IMR-90 (cell line): ENCODE measurements around the gene YKT6. TPM values are rescaled to one million over a fixed set of nuclear protein-coding genes. Genes with fewer than 3 reads are reported as not detected.

Source experiments
- ATAC-seq: fragments of 200-7000 bp; cut with Tn5 transposase; 2 replicates; pipeline ENCODE4 v1.9.1; 2020; ENCODE audit warnings: low read depth, mild to moderate bottlenecking, moderate library complexity
- BruUV-seq: library from RNA; stranded (reverse); fragments of 400-500 nt; replicated peaks from 2 replicates; lab custom pipeline; 2021; lab: Mats Ljungman, UMichigan
- CTCF ChIA-PET: fragments of 300-600 bp; formaldehyde crosslinking; extraction: SDS; loops from one replicate; lab custom pipeline; 2021; ENCODE audit warnings: antibody characterized with exemption; lab: Yijun Ruan, JAX
- POLR2A ChIA-PET: fragments of 300-600 bp; sonication (Branson Sonifier 250); formaldehyde crosslinking; loops from one replicate; lab custom pipeline; 2022; ENCODE audit warnings: antibody characterized with exemption; ENCODE audit not compliant: unreplicated experiment; lab: Charles Lee
- DNase-seq: peaks from one replicate; pipeline ENCODE4 v3.0.0; 2013
- H2AFZ ChIP-seq: replicated peaks from 2 replicates; pipeline ENCODE3; 2013; ENCODE audit warnings: low read length, mild to moderate bottlenecking; ENCODE audit not compliant: poor library complexity
- H2AK5ac ChIP-seq: 2 replicates; pipeline ENCODE4 v1.6.1; 2013; ENCODE audit warnings: low read depth, low read length, inconsistent platforms
- H2AK9ac ChIP-seq: replicated peaks from 2 replicates; pipeline ENCODE3; 2013; ENCODE audit warnings: mild to moderate bottlenecking, low read depth, low read length, moderate library complexity; ENCODE audit not compliant: poor library complexity
- H2BK120ac ChIP-seq: 2 replicates; pipeline ENCODE4 v1.6.1; 2013; ENCODE audit warnings: low read depth, low read length, inconsistent platforms
- H2BK15ac ChIP-seq: 3 replicates; pipeline ENCODE4 v1.6.1; 2013; ENCODE audit warnings: low read depth, low read length, inconsistent platforms
- H2BK20ac ChIP-seq: 2 replicates; pipeline ENCODE4 v1.6.1; 2013; ENCODE audit warnings: low read depth, mild to moderate bottlenecking, inconsistent platforms, low read length, moderate library complexity
- H2BK5ac ChIP-seq: 2 replicates; pipeline ENCODE4 v1.6.1; 2013; ENCODE audit warnings: mild to moderate bottlenecking, low read depth, low read length, inconsistent platforms; ENCODE audit not compliant: poor library complexity, severe bottlenecking
- H3K14ac ChIP-seq: replicated peaks from 2 replicates; pipeline ENCODE4 v1.6.1; 2013; ENCODE audit warnings: low read depth, low read length, inconsistent platforms
- H3K18ac ChIP-seq: 2 replicates; pipeline ENCODE4 v1.6.1; 2013; ENCODE audit warnings: low read depth, low read length, control low read depth
- H3K23ac ChIP-seq: 2 replicates; pipeline ENCODE4 v1.6.1; 2013; ENCODE audit warnings: low read depth, low read length, inconsistent platforms
- H3K27ac ChIP-seq: 2 replicates; pipeline ENCODE4 v1.5.1; 2013; ENCODE audit warnings: mild to moderate bottlenecking, control low read depth, low read length; ENCODE audit not compliant: insufficient read depth
- H3K27me3 ChIP-seq: 2 replicates; pipeline ENCODE4 v1.6.1; 2013; ENCODE audit warnings: low read length; ENCODE audit not compliant: control insufficient read depth, insufficient read depth
- H3K36me3 ChIP-seq: 2 replicates; pipeline ENCODE4 v1.6.1; 2013; ENCODE audit warnings: low read length, mixed read lengths; ENCODE audit not compliant: control insufficient read depth, insufficient read depth
- H3K4ac ChIP-seq: 2 replicates; pipeline ENCODE4 v1.6.1; 2013; ENCODE audit warnings: low read depth, low read length, inconsistent platforms
- H3K4me1 ChIP-seq: 2 replicates; pipeline ENCODE4 v1.6.1; 2013; ENCODE audit warnings: low read length, mixed read lengths; ENCODE audit not compliant: control insufficient read depth, insufficient read depth
- H3K4me2 ChIP-seq: 2 replicates; pipeline ENCODE4 v1.6.1; 2013; ENCODE audit warnings: low read depth, mild to moderate bottlenecking, control low read depth, low read length, moderate library complexity
- H3K4me3 ChIP-seq: 2 replicates; pipeline ENCODE4 v1.5.1; 2013; ENCODE audit warnings: low read depth, mild to moderate bottlenecking, control low read depth, low read length, moderate library complexity; ENCODE audit not compliant: insufficient read depth
- H3K56ac ChIP-seq: 2 replicates; pipeline ENCODE4 v1.6.1; 2013; ENCODE audit warnings: low read length, inconsistent platforms; ENCODE audit not compliant: insufficient read depth; ENCODE audit errors: extremely low read depth
- H3K79me1 ChIP-seq, 2 experiments: 2 replicates each; pipeline ENCODE4 v1.6.1; 2013; ENCODE audit warnings: low read length in 2 of 2, inconsistent platforms in 1 of 2, low read depth in 1 of 2
- H3K9ac ChIP-seq: 2 replicates; pipeline ENCODE4 v1.6.1; 2013; ENCODE audit warnings: low read depth, low read length, control low read depth
- H3K9me1 ChIP-seq: 2 replicates; pipeline ENCODE4 v1.6.1; 2013; ENCODE audit warnings: low read length, inconsistent platforms; ENCODE audit not compliant: insufficient read depth
- H3K9me3 ChIP-seq: 2 replicates; pipeline ENCODE4 v1.6.1; 2013; ENCODE audit warnings: low read length; ENCODE audit not compliant: control insufficient read depth, insufficient read depth
- H4K20me1 ChIP-seq: 2 replicates; pipeline ENCODE4 v1.6.1; 2013; ENCODE audit warnings: low read length, inconsistent platforms; ENCODE audit not compliant: insufficient read depth
- H4K5ac ChIP-seq: 2 replicates; pipeline ENCODE4 v1.6.1; 2013; ENCODE audit warnings: mild to moderate bottlenecking, low read depth, low read length, control low read depth
- H4K8ac ChIP-seq, 2 experiments: 2 replicates each; pipeline ENCODE4 v1.6.1; 2013; ENCODE audit warnings: low read depth in 2 of 2, low read length in 2 of 2, control low read depth in 1 of 2, inconsistent platforms in 1 of 2
- H4K91ac ChIP-seq: 2 replicates; pipeline ENCODE4 v1.6.1; 2013; ENCODE audit warnings: low read depth, low read length, inconsistent platforms; ENCODE audit not compliant: insufficient read depth
- BHLHE40 ChIP-seq: fragments of 150-350 bp; IDR thresholded peaks from 2 replicates; pipeline ENCODE4 v1.6.1; 2016; ENCODE audit warnings: mild to moderate bottlenecking, low read depth, low read length
- CEBPB ChIP-seq: IDR thresholded peaks from 2 replicates; pipeline ENCODE4 v1.6.1; 2012; ENCODE audit warnings: low read depth, low read length, improper control_type of control experiment
- CHD1 ChIP-seq: IDR thresholded peaks from 2 replicates; pipeline ENCODE4 v1.6.1; 2012; ENCODE audit warnings: low read depth, low read length, improper control_type of control experiment
- FOS ChIP-seq: fragments of 150-350 bp; IDR thresholded peaks from 2 replicates; pipeline ENCODE4 v1.6.1; 2016; ENCODE audit warnings: low read depth, low read length
- MAZ ChIP-seq: IDR thresholded peaks from 2 replicates; pipeline ENCODE4 v1.6.1; 2012; ENCODE audit warnings: low read depth, mild to moderate bottlenecking, low read length, improper control_type of control experiment, moderate library complexity, borderline replicate concordance
- MXI1 ChIP-seq: IDR thresholded peaks from 2 replicates; pipeline ENCODE4 v1.6.1; 2012; ENCODE audit warnings: low read depth, mild to moderate bottlenecking, low read length, moderate library complexity, borderline replicate concordance
- NFE2L2 ChIP-seq: fragments of 150-350 bp; IDR thresholded peaks from 2 replicates; pipeline ENCODE4 v1.6.1; 2016; ENCODE audit warnings: low read depth, mild to moderate bottlenecking, low read length
- POLR2A ChIP-seq: IDR thresholded peaks from 2 replicates; pipeline ENCODE4 v1.6.1; 2012; ENCODE audit warnings: mild to moderate bottlenecking, low read depth, low read length
- RAD21 ChIP-seq: IDR thresholded peaks from 2 replicates; pipeline ENCODE4 v1.6.1; 2012; ENCODE audit warnings: low read length, improper control_type of control experiment
- RCOR1 ChIP-seq: IDR thresholded peaks from 2 replicates; pipeline ENCODE4 v1.6.1; 2012; ENCODE audit warnings: mild to moderate bottlenecking, low read length, improper control_type of control experiment; ENCODE audit not compliant: insufficient replicate concordance
- RFX5 ChIP-seq: IDR thresholded peaks from 2 replicates; pipeline ENCODE4 v1.8.0; 2012; ENCODE audit warnings: low read depth, mild to moderate bottlenecking, low read length, moderate library complexity
- SMC3 ChIP-seq: fragments of 150-350 bp; IDR thresholded peaks from 2 replicates; pipeline ENCODE4 v1.6.1; 2016; ENCODE audit warnings: low read depth, mild to moderate bottlenecking, antibody characterized with exemption, low read length, moderate library complexity
- USF2 ChIP-seq: fragments of 150-350 bp; IDR thresholded peaks from 2 replicates; pipeline ENCODE4 v1.6.1; 2017; ENCODE audit warnings: mild to moderate bottlenecking, antibody characterized with exemption, low read length, low read depth
- WGBS, 2 experiments: methylation state at CpG; one replicate each; pipeline versions ENCODE4 v1.1.5 to v1.1.7; 2013; ENCODE audit warnings: missing lambda C conversion rate in 2 of 2; ENCODE audit not compliant: insufficient read length in 1 of 2; ENCODE audit errors: extremely low coverage in 2 of 2; 5-methylcytosine and 5-hydroxymethylcytosine counted together
- dilution Hi-C: fragments of 300-500 bp; cut with HindIII; formaldehyde crosslinking; loops from one replicate; pipeline ENCODE4 v1.14.3; 2018; ENCODE audit warnings: low sequenced_read_pairs; ENCODE audit not compliant: unreplicated experiment
- in situ Hi-C: fragments of 300-500 bp; cut with MboI; formaldehyde crosslinking; loops from 3 replicates; pipeline ENCODE4 v1.14.3; 2019; ENCODE audit warnings: low sequenced_read_pairs, inconsistent platforms, mixed read lengths
- intact Hi-C: fragments of 100-400 bp; cut with micrococcal nuclease; formaldehyde crosslinking; loops from 2 replicates; pipeline ENCODE4 v1.10.0; 2022
- polyA plus RNA-seq, 3 experiments: library from polyadenylated mRNA; depleted of rRNA; stranded (reverse); fragments of >200 nt; gene quantifications; 2 replicates each; pipeline ENCODE4 v1.2.3, GENCODE V29; 2012; ENCODE audit warnings: low replicate concordance in 1 of 3
- total RNA-seq: library from RNA; depleted of rRNA; stranded (reverse); fragments of >200 nt; gene quantifications from 2 replicates; pipeline ENCODE4 v1.2.3, GENCODE V29; 2012
- TF ChIP-seq, protein P1 (sequence below): fragments of 150-350 bp; IDR thresholded peaks from 2 replicates; pipeline ENCODE4 v1.6.1; 2016; ENCODE audit warnings: low read depth, mild to moderate bottlenecking, low read length, moderate library complexity, borderline replicate concordance
- TF ChIP-seq, protein P2 (sequence below): conservative IDR thresholded peaks from 2 replicates; pipeline ENCODE4 v1.5.1; 2012; ENCODE audit warnings: mild to moderate bottlenecking, low read depth, low read length, improper control_type of control experiment

YKT6 gene
- total and polyA plus RNA-seq, 2 of the 4 experiments (the other 2 are of a cell fraction) = 115 to 120 TPM

- H3K56ac ChIP-seq = no peak overlapping the region
- peaks cover 12% of the 10 kb centered on the region for H4K20me1 ChIP-seq
- ChIA-PET POLR2A (no interaction called here), CTCF (no interaction called here)
- no peaks in the 10 kb centered on the region; the same call in 1 of the 2 replicates for H3K27me3 ChIP-seq
- intact Hi-C loops = no loop called here
- dilution Hi-C loops = no loop called here
- no peak overlapping the region for H3K9ac ChIP-seq
- H3K9me3 ChIP-seq = peaks cover 3% of the 10 kb centered on the region
- in situ Hi-C loops = no loop called here
- H2BK5ac ChIP-seq = no peak overlapping the region
- no peak overlapping the region for H3K23ac ChIP-seq
- H2BK20ac ChIP-seq = no peak overlapping the region
- H3K9me1 ChIP-seq = no peaks in the 10 kb centered on the region; the same call in 1 of the 2 replicates
- H3K4me2 ChIP-seq = no peak overlapping the region
- no peak overlapping the region for H3K14ac ChIP-seq
- H2AFZ ChIP-seq = no peak overlapping the region
- no peak overlapping the region for H4K8ac ChIP-seq
- no peak for TF ChIP-seq SMC3
- no peak for TF ChIP-seq FOS
- TF ChIP-seq, protein P1, sequence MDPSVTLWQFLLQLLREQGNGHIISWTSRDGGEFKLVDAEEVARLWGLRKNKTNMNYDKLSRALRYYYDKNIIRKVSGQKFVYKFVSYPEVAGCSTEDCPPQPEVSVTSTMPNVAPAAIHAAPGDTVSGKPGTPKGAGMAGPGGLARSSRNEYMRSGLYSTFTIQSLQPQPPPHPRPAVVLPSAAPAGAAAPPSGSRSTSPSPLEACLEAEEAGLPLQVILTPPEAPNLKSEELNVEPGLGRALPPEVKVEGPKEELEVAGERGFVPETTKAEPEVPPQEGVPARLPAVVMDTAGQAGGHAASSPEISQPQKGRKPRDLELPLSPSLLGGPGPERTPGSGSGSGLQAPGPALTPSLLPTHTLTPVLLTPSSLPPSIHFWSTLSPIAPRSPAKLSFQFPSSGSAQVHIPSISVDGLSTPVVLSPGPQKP = no peak
- no peak for TF ChIP-seq RFX5
- no peak for TF ChIP-seq CEBPB
- no peak for TF ChIP-seq CHD1
- no peak for TF ChIP-seq NFE2L2
- TF ChIP-seq, protein P2, sequence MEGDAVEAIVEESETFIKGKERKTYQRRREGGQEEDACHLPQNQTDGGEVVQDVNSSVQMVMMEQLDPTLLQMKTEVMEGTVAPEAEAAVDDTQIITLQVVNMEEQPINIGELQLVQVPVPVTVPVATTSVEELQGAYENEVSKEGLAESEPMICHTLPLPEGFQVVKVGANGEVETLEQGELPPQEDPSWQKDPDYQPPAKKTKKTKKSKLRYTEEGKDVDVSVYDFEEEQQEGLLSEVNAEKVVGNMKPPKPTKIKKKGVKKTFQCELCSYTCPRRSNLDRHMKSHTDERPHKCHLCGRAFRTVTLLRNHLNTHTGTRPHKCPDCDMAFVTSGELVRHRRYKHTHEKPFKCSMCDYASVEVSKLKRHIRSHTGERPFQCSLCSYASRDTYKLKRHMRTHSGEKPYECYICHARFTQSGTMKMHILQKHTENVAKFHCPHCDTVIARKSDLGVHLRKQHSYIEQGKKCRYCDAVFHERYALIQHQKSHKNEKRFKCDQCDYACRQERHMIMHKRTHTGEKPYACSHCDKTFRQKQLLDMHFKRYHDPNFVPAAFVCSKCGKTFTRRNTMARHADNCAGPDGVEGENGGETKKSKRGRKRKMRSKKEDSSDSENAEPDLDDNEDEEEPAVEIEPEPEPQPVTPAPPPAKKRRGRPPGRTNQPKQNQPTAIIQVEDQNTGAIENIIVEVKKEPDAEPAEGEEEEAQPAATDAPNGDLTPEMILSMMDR = no peak
- TF ChIP-seq MXI1 = no peak
- no peak for TF ChIP-seq RAD21
- no peak for TF ChIP-seq RCOR1
- TF ChIP-seq POLR2A = no peak
- TF ChIP-seq USF2 = no peak
- TF ChIP-seq MAZ = no peak
- TF ChIP-seq BHLHE40 = no peak
- ATAC-seq (no peak), DNase-seq (no peak)
- H3K36me3 ChIP-seq = peaks cover 22% of the 10 kb centered on the region
- H3K4me1 ChIP-seq = no peaks in the 10 kb centered on the region
- no peaks in the 10 kb centered on the region for H3K79me1 ChIP-seq
- H2BK15ac ChIP-seq = no peak overlapping the region
- no peak overlapping the region for H3K18ac ChIP-seq
- H2BK120ac ChIP-seq = no peak overlapping the region
- no peak overlapping the region for H2AK5ac ChIP-seq
- H4K5ac ChIP-seq = no peak overlapping the region
- no TSS peak for BruUV-seq
- H3K4me3 ChIP-seq = no peak overlapping the region
- H3K27ac ChIP-seq = no peak overlapping the region
- H4K91ac ChIP-seq = no peak overlapping the region
- WGBS, 2 experiments = 100% methylated on average over 3 of the region's 13 CpGs; no CpG with 5 or more reads in 1 of the 2 experiments
- H3K4ac ChIP-seq = no peak overlapping the region
- H2AK9ac ChIP-seq = no peak overlapping the region
These were observed 15.9 kb downstream of the YKT6 start for GRCh38 chr7:44216521-44217222.
